ENCODE measurements around the gene WWTR1. TPM values are rescaled to one million over a fixed set of nuclear protein-coding genes. Genes with fewer than 3 reads are reported as not detected.

WWTR1 gene
- total RNA-seq, 1 experiment from 2014 or later, result 25.5 TPM

DNA sequence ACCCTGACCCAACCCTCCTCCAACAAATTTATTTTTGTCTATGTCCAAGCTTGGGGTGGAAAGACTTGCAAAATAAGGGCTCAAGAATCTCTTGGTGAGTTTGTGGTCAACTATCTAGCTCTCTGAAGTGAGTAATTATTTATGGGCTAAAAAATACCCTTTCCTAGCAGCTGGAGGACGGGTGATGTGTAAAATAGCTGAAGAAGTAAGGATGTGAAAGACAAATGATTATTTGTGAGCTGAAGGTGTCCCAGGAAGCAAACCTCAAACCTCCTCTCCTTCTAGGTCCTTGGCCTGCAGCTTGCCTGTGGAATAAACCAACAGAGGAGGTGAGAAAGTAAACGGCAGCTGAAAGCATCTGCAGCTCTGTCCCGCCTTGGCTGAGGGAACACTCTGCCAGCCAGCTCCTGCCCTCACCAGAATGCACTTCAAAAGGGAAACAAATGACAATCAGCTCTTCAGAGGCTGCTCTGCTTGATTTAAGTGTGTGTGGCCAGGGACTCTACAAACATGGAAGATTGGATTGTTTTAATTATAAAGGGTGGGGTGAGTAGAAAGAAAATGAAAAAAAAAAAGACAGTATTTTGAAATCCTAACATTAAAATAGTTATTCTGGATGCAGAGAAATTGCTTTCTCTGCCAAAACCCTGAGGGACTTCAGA is 123.0 kb downstream of the WWTR1 start:
- no peaks in the 10 kb centered on the region for H3K36me3 Mint-ChIP-seq

DNA sequence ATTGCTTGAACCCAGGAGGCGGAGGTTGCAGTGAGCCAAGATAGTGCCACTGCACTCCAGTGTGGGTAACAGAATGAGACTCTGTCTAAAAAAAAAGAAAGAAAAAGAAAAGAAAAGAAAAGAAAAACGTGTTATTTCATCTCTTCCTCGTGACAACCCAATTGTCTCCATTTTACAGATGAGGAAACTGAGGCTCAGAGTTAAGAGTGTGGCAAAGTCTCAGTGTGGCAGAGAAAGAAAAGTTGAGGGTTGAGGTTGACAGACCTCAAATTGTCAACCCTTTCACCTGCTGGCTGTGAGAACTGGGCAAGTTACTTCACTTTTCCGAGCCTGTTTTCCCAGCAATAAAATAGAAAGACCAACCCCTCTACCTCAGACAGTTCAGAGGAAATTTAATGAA is 123.7 kb downstream of the WWTR1 start:
- Mint-ChIP-seq H3K27ac (no peak overlapping the region), H3K36me3 (no peaks in the 10 kb centered on the region), H3K4me1 (peaks cover 42% of the 10 kb centered on the region), H3K9me3 (no peaks in the 10 kb centered on the region), H3K27me3 (ENCODE audit: low read depth) (no peaks in the 10 kb centered on the region), H3K4me3 (no peak overlapping the region)
- ChIA-PET CTCF (interaction anchor here (1.1 to 2.5 kb wide), 7 partner anchors 13 to 274 kb away, joined by 3 to 12 read pairs (median 4); no protein-coding TSS in a partner anchor), POLR2A (interaction anchor here (0.9 kb wide), 1 partner anchor 124 kb away, joined by 3 read pairs; the partner anchor contains the start of gene WWTR1)
- ATAC-seq (no peak), DNase-seq (ENCODE audit: low spot score) (no peak)
- TF ChIP-seq MXD4 (CRISPR knock-in tag; IDR thresholded peaks at IDR 0.05; ENCODE audit: borderline replicate concordance) (no peak), TEAD1 (CRISPR knock-in tag; IDR thresholded peaks at IDR 0.05) (no peak), PRRX2 (CRISPR knock-in tag; IDR thresholded peaks at IDR 0.05) (no peak), EMX1 (CRISPR knock-in tag; IDR thresholded peaks at IDR 0.05) (no peak), FOXK1 (CRISPR knock-in tag; IDR thresholded peaks at IDR 0.05) (no peak), NFE2L1 (CRISPR knock-in tag; IDR thresholded peaks at IDR 0.05) (no peak)
- TF ChIP-seq, protein P1, sequence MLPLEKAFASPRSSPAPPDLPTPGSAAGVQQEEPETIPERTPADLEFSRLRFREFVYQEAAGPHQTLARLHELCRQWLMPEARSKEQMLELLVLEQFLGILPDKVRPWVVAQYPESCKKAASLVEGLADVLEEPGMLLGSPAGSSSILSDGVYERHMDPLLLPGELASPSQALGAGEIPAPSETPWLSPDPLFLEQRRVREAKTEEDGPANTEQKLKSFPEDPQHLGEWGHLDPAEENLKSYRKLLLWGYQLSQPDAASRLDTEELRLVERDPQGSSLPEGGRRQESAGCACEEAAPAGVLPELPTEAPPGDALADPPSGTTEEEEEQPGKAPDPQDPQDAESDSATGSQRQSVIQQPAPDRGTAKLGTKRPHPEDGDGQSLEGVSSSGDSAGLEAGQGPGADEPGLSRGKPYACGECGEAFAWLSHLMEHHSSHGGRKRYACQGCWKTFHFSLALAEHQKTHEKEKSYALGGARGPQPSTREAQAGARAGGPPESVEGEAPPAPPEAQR (CRISPR knock-in tag; IDR thresholded peaks at IDR 0.05), result no peak
- TF ChIP-seq, protein P2, sequence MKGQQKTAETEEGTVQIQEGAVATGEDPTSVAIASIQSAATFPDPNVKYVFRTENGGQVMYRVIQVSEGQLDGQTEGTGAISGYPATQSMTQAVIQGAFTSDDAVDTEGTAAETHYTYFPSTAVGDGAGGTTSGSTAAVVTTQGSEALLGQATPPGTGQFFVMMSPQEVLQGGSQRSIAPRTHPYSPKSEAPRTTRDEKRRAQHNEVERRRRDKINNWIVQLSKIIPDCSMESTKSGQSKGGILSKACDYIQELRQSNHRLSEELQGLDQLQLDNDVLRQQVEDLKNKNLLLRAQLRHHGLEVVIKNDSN (CRISPR knock-in tag; IDR thresholded peaks at IDR 0.05), result no peak
- TF ChIP-seq, protein P3, sequence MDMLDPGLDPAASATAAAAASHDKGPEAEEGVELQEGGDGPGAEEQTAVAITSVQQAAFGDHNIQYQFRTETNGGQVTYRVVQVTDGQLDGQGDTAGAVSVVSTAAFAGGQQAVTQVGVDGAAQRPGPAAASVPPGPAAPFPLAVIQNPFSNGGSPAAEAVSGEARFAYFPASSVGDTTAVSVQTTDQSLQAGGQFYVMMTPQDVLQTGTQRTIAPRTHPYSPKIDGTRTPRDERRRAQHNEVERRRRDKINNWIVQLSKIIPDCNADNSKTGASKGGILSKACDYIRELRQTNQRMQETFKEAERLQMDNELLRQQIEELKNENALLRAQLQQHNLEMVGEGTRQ (CRISPR knock-in tag; IDR thresholded peaks at IDR 0.05), result no peak
- TF ChIP-seq, protein P4, sequence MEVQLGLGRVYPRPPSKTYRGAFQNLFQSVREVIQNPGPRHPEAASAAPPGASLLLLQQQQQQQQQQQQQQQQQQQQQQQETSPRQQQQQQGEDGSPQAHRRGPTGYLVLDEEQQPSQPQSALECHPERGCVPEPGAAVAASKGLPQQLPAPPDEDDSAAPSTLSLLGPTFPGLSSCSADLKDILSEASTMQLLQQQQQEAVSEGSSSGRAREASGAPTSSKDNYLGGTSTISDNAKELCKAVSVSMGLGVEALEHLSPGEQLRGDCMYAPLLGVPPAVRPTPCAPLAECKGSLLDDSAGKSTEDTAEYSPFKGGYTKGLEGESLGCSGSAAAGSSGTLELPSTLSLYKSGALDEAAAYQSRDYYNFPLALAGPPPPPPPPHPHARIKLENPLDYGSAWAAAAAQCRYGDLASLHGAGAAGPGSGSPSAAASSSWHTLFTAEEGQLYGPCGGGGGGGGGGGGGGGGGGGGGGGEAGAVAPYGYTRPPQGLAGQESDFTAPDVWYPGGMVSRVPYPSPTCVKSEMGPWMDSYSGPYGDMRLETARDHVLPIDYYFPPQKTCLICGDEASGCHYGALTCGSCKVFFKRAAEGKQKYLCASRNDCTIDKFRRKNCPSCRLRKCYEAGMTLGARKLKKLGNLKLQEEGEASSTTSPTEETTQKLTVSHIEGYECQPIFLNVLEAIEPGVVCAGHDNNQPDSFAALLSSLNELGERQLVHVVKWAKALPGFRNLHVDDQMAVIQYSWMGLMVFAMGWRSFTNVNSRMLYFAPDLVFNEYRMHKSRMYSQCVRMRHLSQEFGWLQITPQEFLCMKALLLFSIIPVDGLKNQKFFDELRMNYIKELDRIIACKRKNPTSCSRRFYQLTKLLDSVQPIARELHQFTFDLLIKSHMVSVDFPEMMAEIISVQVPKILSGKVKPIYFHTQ (CRISPR knock-in tag; IDR thresholded peaks at IDR 0.05), result no peak
- TF ChIP-seq, protein P5, sequence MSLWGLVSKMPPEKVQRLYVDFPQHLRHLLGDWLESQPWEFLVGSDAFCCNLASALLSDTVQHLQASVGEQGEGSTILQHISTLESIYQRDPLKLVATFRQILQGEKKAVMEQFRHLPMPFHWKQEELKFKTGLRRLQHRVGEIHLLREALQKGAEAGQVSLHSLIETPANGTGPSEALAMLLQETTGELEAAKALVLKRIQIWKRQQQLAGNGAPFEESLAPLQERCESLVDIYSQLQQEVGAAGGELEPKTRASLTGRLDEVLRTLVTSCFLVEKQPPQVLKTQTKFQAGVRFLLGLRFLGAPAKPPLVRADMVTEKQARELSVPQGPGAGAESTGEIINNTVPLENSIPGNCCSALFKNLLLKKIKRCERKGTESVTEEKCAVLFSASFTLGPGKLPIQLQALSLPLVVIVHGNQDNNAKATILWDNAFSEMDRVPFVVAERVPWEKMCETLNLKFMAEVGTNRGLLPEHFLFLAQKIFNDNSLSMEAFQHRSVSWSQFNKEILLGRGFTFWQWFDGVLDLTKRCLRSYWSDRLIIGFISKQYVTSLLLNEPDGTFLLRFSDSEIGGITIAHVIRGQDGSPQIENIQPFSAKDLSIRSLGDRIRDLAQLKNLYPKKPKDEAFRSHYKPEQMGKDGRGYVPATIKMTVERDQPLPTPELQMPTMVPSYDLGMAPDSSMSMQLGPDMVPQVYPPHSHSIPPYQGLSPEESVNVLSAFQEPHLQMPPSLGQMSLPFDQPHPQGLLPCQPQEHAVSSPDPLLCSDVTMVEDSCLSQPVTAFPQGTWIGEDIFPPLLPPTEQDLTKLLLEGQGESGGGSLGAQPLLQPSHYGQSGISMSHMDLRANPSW (CRISPR knock-in tag; conservative IDR thresholded peaks at IDR 0.05; ENCODE audit: low read depth), result no peak

More for the DNA sequence above, 123.0 kb downstream of the WWTR1 start:
- Mint-ChIP-seq H3K9me3 (no peaks in the 10 kb centered on the region), H3K27me3 (ENCODE audit: low read depth) (no peaks in the 10 kb centered on the region), H3K27ac (peak overlapping the region; percentile 48), H3K4me1 (peaks cover 42% of the 10 kb centered on the region), H3K4me3 (no peak overlapping the region)
- DNase-seq (ENCODE audit: low spot score), result no peak
- TF ChIP-seq, protein P2 (CRISPR knock-in tag; IDR thresholded peaks at IDR 0.05), result no peak
- TF ChIP-seq RORB (CRISPR knock-in tag; IDR thresholded peaks at IDR 0.05) (no peak), ZNF121 (CRISPR knock-in tag; IDR thresholded peaks at IDR 0.05) (peak; percentile 55; the same call in 1 of the 2 replicates)
- peak; percentile 21 for ATAC-seq
- CTCF ChIA-PET, result interaction anchor here (0.5 to 2.5 kb wide), 8 partner anchors 12 to 688 kb away, joined by 3 to 12 read pairs (median 4); partner anchors contain the start of gene WWTR1
- POLR2A ChIA-PET, result interaction anchor here (0.9 kb wide), 1 partner anchor 123 kb away, joined by 3 read pairs; the partner anchor contains the start of gene WWTR1

Measured in WTC11 (cell line).